K562 (cell line): ENCODE measurements around the gene PCBP4.

Source experiments
- CREM ChIP-seq: IDR thresholded peaks from 2 replicates; pipeline ENCODE4 v1.6.1; 2014; ENCODE audit warnings: antibody characterized with exemption, low read depth
- MAFK ChIP-seq: IDR thresholded peaks from 2 replicates; pipeline ENCODE4 v1.6.1; 2011; ENCODE audit warnings: low read length, improper control_type of control experiment
- MTA3 ChIP-seq: fragments of 450-650 bp; formaldehyde crosslinking; IDR thresholded peaks from 2 replicates; pipeline ENCODE4 v1.6.1; 2017; ENCODE audit warnings: mild to moderate bottlenecking, borderline replicate concordance
- PATZ1 ChIP-seq: fragments of 250-450 bp; sonication (Bioruptor Pico); IDR thresholded peaks from 2 replicates; pipeline ENCODE4 v1.5.0; 2020; ENCODE audit warnings: mild to moderate bottlenecking, borderline replicate concordance
- POLR2AphosphoS5 ChIP-seq: IDR thresholded peaks from 2 replicates; pipeline ENCODE4 v1.6.1; 2011; ENCODE audit warnings: mild to moderate bottlenecking, low read depth, low read length, moderate library complexity; ENCODE audit not compliant: control insufficient read depth, insufficient read depth
- SFPQ ChIP-seq: fragments of 200-400 bp; formaldehyde crosslinking; IDR thresholded peaks from 2 replicates; pipeline ENCODE4 v1.6.1; 2017; ENCODE audit warnings: mild to moderate bottlenecking, low read depth, low read length, moderate library complexity
- SIN3A ChIP-seq, 2 experiments: fragments of 150-350 bp in 1 of 2; IDR thresholded peaks; 2 replicates each; pipeline ENCODE4 v1.6.1; 2011 to 2016; ENCODE audit warnings: borderline replicate concordance in 2 of 2, low read depth in 2 of 2, low read length in 2 of 2, mild to moderate bottlenecking in 2 of 2, moderate library complexity in 2 of 2; ENCODE audit not compliant: control insufficient read depth in 1 of 2
- SMC3 ChIP-seq: conservative IDR thresholded peaks from 2 replicates; pipeline ENCODE4 v1.6.1; 2011; ENCODE audit warnings: low read depth, low read length, improper control_type of control experiment; ENCODE audit not compliant: insufficient read depth
- SRSF3 ChIP-seq: fragments of 200-400 bp; formaldehyde crosslinking; IDR thresholded peaks from 2 replicates; pipeline ENCODE4 v1.6.1; 2016; ENCODE audit warnings: mild to moderate bottlenecking, low read length, moderate library complexity; ENCODE audit not compliant: insufficient read depth
- TF ChIP-seq, protein P1 (sequence below): sonication (generic); formaldehyde crosslinking; IDR thresholded peaks from 2 replicates; pipeline ENCODE4 v1.8.0; 2023; ENCODE audit warnings: missing genetic modification reagents, mild to moderate bottlenecking, borderline replicate concordance
- TF ChIP-seq, protein P2 (sequence below): fragments of 250-450 bp; sonication (Bioruptor Pico); IDR thresholded peaks from 2 replicates; pipeline ENCODE4 v1.8.0; 2022; ENCODE audit warnings: moderate library complexity, mild to moderate bottlenecking, inconsistent platforms
- TF ChIP-seq, protein P3 (sequence below), 3 experiments: IDR thresholded peaks in 2 of 3; conservative IDR thresholded peaks in 1 of 3; 2 replicates each; pipeline ENCODE4 v1.5.1; 2011 to 2012; ENCODE audit warnings: low read length in 3 of 3, mild to moderate bottlenecking in 3 of 3, control low read depth in 2 of 3, improper control_type of control experiment in 1 of 3, inconsistent platforms in 1 of 3, low read depth in 1 of 3, mixed read lengths in 1 of 3, moderate library complexity in 1 of 3; ENCODE audit not compliant: insufficient read depth in 2 of 3
- TF ChIP-seq, protein P4 (sequence below): fragments of 450-650 bp; formaldehyde crosslinking; IDR thresholded peaks from 2 replicates; pipeline ENCODE4 v1.4.0; 2020; ENCODE audit warnings: mild to moderate bottlenecking, moderate library complexity

GRCh38 chr3:51929420-51930003 is 37.7 kb downstream of the PCBP4 start:
- TF ChIP-seq MAFK = no peak
- TF ChIP-seq, protein P1, sequence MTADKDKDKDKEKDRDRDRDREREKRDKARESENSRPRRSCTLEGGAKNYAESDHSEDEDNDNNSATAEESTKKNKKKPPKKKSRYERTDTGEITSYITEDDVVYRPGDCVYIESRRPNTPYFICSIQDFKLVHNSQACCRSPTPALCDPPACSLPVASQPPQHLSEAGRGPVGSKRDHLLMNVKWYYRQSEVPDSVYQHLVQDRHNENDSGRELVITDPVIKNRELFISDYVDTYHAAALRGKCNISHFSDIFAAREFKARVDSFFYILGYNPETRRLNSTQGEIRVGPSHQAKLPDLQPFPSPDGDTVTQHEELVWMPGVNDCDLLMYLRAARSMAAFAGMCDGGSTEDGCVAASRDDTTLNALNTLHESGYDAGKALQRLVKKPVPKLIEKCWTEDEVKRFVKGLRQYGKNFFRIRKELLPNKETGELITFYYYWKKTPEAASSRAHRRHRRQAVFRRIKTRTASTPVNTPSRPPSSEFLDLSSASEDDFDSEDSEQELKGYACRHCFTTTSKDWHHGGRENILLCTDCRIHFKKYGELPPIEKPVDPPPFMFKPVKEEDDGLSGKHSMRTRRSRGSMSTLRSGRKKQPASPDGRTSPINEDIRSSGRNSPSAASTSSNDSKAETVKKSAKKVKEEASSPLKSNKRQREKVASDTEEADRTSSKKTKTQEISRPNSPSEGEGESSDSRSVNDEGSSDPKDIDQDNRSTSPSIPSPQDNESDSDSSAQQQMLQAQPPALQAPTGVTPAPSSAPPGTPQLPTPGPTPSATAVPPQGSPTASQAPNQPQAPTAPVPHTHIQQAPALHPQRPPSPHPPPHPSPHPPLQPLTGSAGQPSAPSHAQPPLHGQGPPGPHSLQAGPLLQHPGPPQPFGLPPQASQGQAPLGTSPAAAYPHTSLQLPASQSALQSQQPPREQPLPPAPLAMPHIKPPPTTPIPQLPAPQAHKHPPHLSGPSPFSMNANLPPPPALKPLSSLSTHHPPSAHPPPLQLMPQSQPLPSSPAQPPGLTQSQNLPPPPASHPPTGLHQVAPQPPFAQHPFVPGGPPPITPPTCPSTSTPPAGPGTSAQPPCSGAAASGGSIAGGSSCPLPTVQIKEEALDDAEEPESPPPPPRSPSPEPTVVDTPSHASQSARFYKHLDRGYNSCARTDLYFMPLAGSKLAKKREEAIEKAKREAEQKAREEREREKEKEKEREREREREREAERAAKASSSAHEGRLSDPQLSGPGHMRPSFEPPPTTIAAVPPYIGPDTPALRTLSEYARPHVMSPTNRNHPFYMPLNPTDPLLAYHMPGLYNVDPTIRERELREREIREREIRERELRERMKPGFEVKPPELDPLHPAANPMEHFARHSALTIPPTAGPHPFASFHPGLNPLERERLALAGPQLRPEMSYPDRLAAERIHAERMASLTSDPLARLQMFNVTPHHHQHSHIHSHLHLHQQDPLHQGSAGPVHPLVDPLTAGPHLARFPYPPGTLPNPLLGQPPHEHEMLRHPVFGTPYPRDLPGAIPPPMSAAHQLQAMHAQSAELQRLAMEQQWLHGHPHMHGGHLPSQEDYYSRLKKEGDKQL = no peak
- TF ChIP-seq, protein P2, sequence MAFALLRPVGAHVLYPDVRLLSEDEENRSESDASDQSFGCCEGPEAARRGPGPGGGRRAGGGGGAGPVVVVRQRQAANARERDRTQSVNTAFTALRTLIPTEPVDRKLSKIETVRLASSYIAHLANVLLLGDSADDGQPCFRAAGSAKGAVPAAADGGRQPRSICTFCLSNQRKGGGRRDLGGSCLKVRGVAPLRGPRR (CRISPR knock-in tag) = no peak
- TF ChIP-seq PATZ1 (CRISPR knock-in tag) = no peak
- no peak for TF ChIP-seq SIN3A (IDR thresholded peaks at IDR 0.05; ENCODE audit: borderline replicate concordance in 2 of 2, control insufficient read depth in 1 of 2, low read depth in 2 of 2, low read length in 2 of 2)
- no peak for TF ChIP-seq SRSF3
- no peak for TF ChIP-seq POLR2AphosphoS5
- TF ChIP-seq SFPQ = no peak
- TF ChIP-seq, protein P3, sequence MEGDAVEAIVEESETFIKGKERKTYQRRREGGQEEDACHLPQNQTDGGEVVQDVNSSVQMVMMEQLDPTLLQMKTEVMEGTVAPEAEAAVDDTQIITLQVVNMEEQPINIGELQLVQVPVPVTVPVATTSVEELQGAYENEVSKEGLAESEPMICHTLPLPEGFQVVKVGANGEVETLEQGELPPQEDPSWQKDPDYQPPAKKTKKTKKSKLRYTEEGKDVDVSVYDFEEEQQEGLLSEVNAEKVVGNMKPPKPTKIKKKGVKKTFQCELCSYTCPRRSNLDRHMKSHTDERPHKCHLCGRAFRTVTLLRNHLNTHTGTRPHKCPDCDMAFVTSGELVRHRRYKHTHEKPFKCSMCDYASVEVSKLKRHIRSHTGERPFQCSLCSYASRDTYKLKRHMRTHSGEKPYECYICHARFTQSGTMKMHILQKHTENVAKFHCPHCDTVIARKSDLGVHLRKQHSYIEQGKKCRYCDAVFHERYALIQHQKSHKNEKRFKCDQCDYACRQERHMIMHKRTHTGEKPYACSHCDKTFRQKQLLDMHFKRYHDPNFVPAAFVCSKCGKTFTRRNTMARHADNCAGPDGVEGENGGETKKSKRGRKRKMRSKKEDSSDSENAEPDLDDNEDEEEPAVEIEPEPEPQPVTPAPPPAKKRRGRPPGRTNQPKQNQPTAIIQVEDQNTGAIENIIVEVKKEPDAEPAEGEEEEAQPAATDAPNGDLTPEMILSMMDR (IDR thresholded peaks at IDR 0.05 in 2 of 3, conservative IDR thresholded peaks at IDR 0.05 in 1 of 3; ENCODE audit: insufficient read depth in 2 of 3, low read depth in 1 of 3, low read length in 3 of 3) = no peak
- no peak for TF ChIP-seq SMC3
- no peak for TF ChIP-seq CREM
- no peak for TF ChIP-seq MTA3
- TF ChIP-seq, protein P4, sequence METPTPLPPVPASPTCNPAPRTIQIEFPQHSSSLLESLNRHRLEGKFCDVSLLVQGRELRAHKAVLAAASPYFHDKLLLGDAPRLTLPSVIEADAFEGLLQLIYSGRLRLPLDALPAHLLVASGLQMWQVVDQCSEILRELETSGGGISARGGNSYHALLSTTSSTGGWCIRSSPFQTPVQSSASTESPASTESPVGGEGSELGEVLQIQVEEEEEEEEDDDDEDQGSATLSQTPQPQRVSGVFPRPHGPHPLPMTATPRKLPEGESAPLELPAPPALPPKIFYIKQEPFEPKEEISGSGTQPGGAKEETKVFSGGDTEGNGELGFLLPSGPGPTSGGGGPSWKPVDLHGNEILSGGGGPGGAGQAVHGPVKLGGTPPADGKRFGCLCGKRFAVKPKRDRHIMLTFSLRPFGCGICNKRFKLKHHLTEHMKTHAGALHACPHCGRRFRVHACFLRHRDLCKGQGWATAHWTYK (CRISPR knock-in tag) = no peak
